ENCODE results near the gene RERE.

- TF ChIP-seq, protein P1, sequence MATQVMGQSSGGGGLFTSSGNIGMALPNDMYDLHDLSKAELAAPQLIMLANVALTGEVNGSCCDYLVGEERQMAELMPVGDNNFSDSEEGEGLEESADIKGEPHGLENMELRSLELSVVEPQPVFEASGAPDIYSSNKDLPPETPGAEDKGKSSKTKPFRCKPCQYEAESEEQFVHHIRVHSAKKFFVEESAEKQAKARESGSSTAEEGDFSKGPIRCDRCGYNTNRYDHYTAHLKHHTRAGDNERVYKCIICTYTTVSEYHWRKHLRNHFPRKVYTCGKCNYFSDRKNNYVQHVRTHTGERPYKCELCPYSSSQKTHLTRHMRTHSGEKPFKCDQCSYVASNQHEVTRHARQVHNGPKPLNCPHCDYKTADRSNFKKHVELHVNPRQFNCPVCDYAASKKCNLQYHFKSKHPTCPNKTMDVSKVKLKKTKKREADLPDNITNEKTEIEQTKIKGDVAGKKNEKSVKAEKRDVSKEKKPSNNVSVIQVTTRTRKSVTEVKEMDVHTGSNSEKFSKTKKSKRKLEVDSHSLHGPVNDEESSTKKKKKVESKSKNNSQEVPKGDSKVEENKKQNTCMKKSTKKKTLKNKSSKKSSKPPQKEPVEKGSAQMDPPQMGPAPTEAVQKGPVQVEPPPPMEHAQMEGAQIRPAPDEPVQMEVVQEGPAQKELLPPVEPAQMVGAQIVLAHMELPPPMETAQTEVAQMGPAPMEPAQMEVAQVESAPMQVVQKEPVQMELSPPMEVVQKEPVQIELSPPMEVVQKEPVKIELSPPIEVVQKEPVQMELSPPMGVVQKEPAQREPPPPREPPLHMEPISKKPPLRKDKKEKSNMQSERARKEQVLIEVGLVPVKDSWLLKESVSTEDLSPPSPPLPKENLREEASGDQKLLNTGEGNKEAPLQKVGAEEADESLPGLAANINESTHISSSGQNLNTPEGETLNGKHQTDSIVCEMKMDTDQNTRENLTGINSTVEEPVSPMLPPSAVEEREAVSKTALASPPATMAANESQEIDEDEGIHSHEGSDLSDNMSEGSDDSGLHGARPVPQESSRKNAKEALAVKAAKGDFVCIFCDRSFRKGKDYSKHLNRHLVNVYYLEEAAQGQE (IDR thresholded peaks at IDR 0.05; ENCODE audit: low read depth), result no peak
- TF ChIP-seq CTCF (IDR thresholded peaks at IDR 0.05 in 2 of 3, conservative IDR thresholded peaks at IDR 0.05 in 1 of 3; ENCODE audit: borderline replicate concordance in 1 of 3, insufficient read depth in 1 of 3, low read depth in 2 of 3, low read length in 2 of 3) (no peak), SRF (IDR thresholded peaks at IDR 0.05; ENCODE audit: low read depth) (no peak), FOSL1 (IDR thresholded peaks at IDR 0.05; ENCODE audit: low read depth) (no peak), ZBTB33 (IDR thresholded peaks at IDR 0.05; ENCODE audit: extremely low read depth, insufficient replicate concordance, low read length) (no peak), EZH2 (IDR thresholded peaks at IDR 0.05) (no peak), POLR2A (IDR thresholded peaks at IDR 0.05; ENCODE audit: borderline replicate concordance, extremely low read depth, insufficient read depth, insufficient read length) (no peak), POLR2AphosphoS5 (IDR thresholded peaks at IDR 0.05; ENCODE audit: low read depth, low read length) (no peak)
Observed at GRCh38 chr1:8800416-8800815, 17.0 kb downstream of the RERE start.
